Stimulated activated effector memory CD8-positive, alpha-beta T cell treated with anti-CD3 and anti-CD28 coated beads, Interleukin-12 subunit alpha, Interleukin-12 subunit beta, amount 100 ng/mL, for 72 hours (primary cell): ENCODE data around the gene SLCO6A1.

ENCODE experiments used
- ATAC-seq: fragments of 150-1000 bp; cut with Tn5 transposase; 2 replicates; pipeline ENCODE4 v1.10.0; 2021
- DNase-seq, 2 donors: peaks; one replicate each; pipeline ENCODE4 v3.0.0; 2021 to 2022; ENCODE audit warnings: low spot score in 2 of 2
- H3K27ac Mint-ChIP-seq: one replicate; pipeline ENCODE4 v1.8.0; 2022; ENCODE audit warnings: mild to moderate bottlenecking, mixed read lengths
- H3K36me3 Mint-ChIP-seq: one replicate; pipeline ENCODE4 v1.8.0; 2022; ENCODE audit warnings: mild to moderate bottlenecking, mixed read lengths
- H3K4me1 Mint-ChIP-seq: one replicate; pipeline ENCODE4 v1.8.0; 2022; ENCODE audit warnings: mixed read lengths
- H3K4me3 Mint-ChIP-seq: one replicate; pipeline ENCODE4 v1.8.0; 2022; ENCODE audit warnings: mild to moderate bottlenecking, mixed read lengths
- H3K9me3 Mint-ChIP-seq: one replicate; pipeline ENCODE4 v1.8.0; 2022; ENCODE audit warnings: mixed read lengths

The SLCO6A1 gene

GRCh38 chr5:102375272-102375671 lies 123.5 kb downstream of the SLCO6A1 start:
- no peak for DNase-seq
- no peaks in the 10 kb centered on the region for H3K9me3 Mint-ChIP-seq
- no peaks in the 10 kb centered on the region for H3K36me3 Mint-ChIP-seq
- no peaks in the 10 kb centered on the region for H3K4me1 Mint-ChIP-seq
- ATAC-seq: no peak
- H3K4me3 Mint-ChIP-seq: no peak overlapping the region
- H3K27ac Mint-ChIP-seq: no peak overlapping the region

GRCh38 chr5:102368392-102368791 lies 130.4 kb downstream of the SLCO6A1 start:
- H3K27ac Mint-ChIP-seq: no peak overlapping the region
- H3K36me3 Mint-ChIP-seq: no peaks in the 10 kb centered on the region
- no peak for ATAC-seq
- H3K4me3 Mint-ChIP-seq: no peak overlapping the region
- DNase-seq: no peak
- no peaks in the 10 kb centered on the region for H3K9me3 Mint-ChIP-seq
- no peaks in the 10 kb centered on the region for H3K4me1 Mint-ChIP-seq

GRCh38 chr5:102341681-102342288 lies 157.0 kb downstream of the SLCO6A1 start:
- Mint-ChIP-seq H3K27ac (no peak overlapping the region), H3K9me3 (no peaks in the 10 kb centered on the region), H3K4me1 (no peaks in the 10 kb centered on the region), H3K4me3 (no peak overlapping the region), H3K36me3 (no peaks in the 10 kb centered on the region)
- ATAC-seq: no peak
- DNase-seq: no peak

GRCh38 chr5:102324714-102325113 lies 174.1 kb downstream of the SLCO6A1 start:
- ATAC-seq (no peak), DNase-seq (no peak)
- Mint-ChIP-seq H3K27ac (no peak overlapping the region), H3K9me3 (no peaks in the 10 kb centered on the region), H3K36me3 (no peaks in the 10 kb centered on the region), H3K4me1 (no peaks in the 10 kb centered on the region), H3K4me3 (no peak overlapping the region)
